Measurements from ENCODE around the gene THSD4.

The THSD4 gene

DNA sequence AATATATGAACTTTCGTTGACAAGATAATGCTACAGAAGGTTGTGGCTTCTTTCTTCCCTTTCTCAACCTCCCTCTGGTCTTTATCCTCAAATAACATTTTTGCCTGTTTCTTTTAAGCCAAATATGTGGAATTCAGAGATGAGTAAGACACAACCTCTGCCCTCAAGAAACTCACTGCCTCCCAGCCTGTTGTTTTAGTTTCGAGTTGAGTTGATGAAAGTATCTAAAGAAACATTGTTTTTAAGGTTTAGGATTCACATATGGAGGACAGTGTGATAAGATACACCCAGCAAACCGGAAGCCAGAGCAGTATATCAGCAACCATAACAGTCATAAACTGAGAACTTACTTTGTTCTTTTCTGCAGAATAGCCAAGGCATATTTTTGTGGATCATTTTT, 218.6 kb downstream of the THSD4 start:
- DNase-seq = no peak

DNA sequence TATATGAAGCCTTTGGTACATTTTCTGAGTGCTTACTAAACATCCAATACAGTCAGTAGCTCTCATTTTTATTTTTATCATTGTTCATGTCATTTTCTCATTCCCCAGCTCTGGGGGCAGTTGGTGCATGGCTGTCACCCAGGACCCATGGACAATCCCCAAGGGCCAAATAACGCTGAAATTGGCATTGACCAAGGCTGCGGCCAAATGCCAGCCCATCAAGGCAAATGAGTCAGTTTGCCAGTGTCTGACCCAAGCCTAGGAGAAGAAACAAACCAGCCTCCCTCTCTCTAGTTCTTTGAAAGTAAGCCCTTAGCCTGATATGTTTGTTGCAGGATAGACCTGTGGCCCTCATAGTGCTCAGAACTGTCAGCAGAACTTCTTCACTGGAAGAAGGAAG, 219.2 kb downstream of the THSD4 start:
- no peak for DNase-seq

DNA sequence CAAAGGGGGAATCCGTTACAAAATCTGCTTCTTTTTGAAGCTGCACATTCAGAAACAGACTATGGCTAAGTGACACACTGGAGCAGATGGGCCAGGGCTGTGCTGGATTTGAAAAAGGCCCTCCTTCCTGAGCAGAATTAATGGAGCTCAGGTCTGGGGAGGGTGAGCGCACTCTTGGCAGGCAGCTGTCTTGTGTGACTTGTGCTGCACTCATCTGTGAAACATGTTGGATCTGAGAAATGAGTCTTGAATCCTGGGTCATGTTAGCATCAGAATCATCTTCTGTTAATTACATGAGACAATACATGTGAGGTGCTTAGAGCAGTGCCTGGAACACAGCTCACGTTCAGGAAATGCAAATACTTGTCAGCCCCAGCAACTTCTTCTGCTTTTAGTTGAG, 219.6 kb downstream of the THSD4 start:
- DNase-seq = no peak

- no peak for DNase-seq
Measured at GRCh38 chr15:71335591-71335990, 220.3 kb downstream of the THSD4 start.

DNA sequence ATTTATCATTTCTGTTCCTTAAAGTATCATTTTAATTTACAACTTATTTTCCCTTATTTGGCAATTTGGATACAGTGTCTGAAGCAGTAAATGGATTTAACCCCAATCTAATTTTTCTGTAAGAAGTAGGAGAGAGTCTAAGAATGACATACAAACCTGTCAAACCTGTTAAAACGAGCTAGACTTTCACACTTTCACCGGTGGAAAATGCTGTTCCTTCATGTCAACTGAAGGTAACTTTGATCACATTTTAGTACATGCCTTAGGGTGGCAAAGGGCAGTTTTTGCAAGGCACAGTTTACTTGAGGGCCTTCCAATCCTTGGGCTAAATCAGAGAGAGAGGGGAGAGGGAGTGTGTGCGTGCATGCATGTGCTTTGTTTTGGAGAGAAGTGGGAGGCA, 221.4 kb downstream of the THSD4 start:
- DNase-seq = no peak

DNA sequence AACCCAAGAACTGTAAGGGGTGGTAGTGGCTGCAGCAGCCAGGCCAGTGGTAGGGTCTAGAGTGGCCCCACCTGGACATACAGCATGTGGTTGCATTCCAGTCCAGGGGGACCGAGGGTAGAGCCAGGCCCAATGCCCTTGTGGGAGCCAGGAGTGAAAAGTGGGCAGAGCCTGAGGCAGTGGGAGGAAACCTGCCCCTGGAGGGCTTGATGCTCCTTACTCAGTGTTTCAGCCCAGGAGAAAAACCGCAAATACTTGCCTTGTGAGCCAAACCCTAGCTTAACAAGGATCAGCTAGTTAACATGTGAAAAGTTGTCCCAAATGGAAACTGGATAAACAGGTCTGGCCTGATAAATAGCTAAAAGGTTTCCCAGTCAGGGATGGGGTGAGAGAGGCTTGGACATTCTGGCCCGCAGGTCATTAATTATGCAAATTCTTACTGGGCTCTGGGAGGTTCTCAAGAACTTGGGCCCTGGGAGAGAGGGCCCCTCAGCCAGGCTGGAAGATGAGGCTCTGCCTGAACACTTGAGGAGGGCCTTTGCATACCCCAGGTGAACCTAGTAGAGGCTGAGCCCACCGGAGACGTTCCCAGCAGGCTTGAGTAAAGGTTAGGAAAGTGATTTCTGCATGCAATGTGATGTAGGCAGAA, 222.1 kb downstream of the THSD4 start:
- DNase-seq = no peak

DNA sequence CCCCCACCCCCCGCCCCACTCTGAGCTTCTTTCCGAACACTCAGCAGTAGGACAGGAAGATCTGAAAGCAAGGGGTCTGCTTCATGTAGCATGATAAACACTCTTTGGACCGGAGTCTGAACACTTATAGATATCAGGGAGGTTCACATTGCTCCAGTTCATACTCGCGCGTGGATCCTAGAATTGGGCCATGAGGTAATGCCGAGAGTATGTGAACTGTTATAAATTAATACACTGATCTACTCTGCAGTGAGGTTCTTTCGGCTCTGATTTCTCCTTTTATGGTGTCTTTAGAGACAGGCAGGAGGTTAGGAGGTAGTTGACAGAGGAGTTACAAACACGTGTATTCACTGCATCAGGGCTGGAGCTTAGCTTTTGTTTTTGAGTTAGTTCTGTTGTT, 223.0 kb downstream of the THSD4 start:
- DNase-seq = no peak

DNA sequence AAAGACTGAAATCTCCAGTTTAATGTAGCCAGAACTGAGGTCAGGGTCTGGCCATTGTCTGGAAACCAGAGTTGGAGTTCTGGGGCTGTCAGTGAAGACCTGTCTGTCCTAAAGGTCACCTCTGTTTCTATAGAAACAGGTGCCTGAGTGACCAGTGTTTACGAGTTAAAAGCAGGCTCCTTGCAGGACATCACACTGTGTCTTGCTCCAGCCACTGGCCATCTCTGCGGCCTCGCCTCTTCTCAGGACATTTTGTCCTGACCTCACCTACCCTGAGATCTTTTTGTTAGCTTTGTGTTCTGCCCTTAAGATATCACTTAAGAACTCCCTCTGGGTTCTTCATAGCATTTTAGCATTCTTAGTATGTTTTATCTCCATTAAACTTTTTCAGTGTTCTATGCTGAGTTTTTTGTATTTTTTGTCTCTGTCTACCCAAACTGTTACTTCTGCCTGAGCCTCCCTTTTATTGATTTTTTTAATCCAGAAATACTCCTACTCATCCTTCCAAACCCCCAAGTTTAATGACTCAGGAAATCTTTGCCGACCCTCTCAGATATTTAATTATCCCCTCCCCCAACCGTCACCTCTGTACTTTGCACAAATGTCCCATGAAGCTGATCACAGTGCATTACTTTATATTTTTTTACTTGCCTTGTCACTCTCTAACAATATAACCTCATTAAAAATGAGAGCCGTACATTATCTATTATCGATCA, 223.7 kb downstream of the THSD4 start:
- DNase-seq = no peak

- DNase-seq = no peak
Measured at GRCh38 chr15:71341811-71342550, 226.7 kb downstream of the THSD4 start.

DNA sequence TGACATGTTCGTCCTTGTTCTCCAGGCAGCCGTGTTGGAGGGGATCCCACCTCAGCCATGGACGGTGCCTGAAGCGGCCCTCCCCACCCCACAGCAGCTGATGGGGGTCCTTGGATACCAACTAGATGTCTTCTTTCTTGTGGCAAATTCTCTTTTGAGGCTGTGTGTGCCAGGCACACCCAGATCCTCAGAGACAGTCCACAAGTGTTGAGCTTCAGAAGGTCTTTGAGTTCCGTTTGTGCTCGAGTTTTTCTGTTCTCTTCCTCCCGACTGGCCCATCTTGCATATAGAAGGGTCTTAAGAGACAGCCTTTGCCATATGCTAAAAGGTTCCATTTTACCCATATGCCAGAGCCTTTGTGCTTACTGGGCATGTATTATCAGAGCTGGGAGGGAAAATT, 227.4 kb downstream of the THSD4 start:
- DNase-seq = no peak

DNA sequence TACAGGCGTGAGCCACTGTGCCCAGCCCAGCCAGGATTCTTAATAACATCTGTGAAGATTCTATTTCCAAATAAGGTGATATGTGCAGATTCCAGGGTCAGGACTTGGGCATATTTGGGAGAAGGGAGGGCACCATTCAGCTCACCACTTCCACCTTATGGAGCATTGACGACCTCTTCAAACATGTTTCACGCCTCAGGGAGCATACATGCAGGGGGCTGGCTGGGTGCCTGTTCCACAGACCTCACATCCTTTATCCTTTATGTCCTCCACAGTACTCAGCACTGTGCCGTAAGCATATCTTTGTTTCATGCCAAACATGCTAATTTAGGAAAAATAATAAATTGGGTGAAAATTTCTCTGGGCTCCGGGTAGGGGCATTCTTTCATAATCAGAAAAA, 229.0 kb downstream of the THSD4 start:
- no peak for DNase-seq

DNA sequence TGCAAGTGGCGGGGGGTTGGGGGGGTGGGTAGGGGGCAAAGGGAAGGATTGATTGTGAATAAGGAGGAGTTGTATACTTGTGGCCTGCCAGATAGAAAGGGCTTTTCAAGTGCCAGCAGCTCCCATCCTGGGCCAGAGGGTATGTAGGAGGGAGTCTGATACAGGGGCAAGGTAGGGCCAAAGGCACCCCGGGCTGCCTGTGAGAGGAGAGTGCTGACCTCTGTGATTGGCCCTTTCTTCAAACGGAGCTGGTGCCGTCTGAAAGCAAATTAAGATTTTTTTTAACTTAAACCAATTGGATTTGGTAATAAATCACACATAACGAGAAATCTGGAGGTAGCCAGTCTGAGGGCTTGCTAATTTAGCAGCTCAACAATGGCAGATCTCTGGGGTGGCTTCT, 229.9 kb downstream of the THSD4 start:
- DNase-seq = no peak

DNA sequence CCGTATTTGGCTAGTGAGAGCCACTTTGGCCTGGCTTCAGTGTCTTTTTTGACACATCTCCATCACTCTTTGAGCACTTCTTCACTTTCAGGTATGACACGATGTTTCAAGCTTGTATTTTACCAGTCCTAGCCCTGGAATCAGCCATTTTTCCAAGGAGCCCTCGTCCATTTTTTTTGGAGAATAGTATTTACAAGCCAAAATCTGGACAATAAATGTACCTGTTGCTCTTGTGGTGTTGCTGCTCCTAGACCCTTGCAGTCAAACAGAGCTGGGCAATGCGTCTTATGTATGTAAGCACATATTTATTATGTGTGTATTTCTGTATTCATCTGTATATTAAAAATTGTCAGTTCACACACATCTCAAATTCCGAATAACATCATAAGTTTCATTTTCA, 231.2 kb downstream of the THSD4 start:
- DNase-seq = no peak

DNA sequence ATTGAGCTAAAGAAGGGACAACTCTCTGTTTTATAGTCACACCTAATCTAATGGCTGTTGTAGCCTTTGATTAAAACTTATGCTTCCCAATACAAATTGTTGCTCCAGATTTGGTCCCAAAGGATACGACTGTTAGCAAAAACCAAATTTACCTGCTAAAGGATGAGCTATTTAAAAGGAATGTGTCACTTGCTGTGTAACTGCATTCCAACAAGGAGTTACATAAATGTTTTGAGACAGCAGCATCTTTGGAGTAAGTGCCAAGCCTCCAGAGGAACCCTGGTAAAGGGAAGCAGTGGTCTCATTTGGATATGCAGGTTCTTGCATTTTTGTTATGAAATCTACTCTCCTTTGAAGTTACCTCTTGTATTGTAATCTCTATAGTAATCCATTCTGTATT, 233.3 kb downstream of the THSD4 start:
- no peak for DNase-seq

GRCh38 chr15:71349336-71349735, 234.1 kb downstream of the THSD4 start:
- DNase-seq = no peak

DNA sequence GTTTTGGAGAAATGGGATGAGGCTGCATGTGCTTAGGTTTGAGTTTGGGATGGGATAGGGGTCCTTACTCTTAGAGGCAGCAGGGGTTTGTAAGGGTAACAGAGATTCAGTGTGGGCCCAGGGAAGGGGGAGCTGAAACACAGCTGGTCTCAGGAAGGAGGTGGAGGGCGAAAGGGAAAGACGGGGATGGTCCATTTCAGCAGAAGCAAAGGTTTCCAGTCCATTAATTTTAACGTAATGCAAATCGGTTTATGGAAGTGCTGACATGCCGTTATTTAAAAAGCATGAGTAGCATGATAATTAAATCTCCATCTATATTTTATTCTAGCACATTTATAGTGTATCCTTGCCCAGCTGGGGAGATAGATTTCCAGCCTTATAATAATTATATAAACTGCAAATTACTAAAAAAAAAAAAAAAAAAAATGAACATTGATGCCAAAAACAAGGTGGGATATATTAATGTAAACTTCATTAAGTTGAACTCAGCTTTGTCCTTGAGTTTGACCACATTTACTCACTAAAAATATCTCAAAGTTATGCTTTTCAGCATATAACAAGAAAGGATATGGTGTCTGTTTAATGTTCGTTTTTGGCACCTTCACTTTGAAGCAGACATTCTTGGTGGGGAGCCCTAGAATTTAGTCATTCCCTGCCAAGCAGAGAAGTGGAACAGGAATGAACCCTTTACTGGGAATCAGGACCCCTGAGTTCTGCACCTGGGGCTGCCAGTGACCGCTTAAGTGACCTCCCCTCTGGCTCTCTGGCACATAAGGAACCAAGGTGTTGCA, 234.7 kb downstream of the THSD4 start:
- DNase-seq = peak in 1 of 2 experiments; percentile 48

DNA sequence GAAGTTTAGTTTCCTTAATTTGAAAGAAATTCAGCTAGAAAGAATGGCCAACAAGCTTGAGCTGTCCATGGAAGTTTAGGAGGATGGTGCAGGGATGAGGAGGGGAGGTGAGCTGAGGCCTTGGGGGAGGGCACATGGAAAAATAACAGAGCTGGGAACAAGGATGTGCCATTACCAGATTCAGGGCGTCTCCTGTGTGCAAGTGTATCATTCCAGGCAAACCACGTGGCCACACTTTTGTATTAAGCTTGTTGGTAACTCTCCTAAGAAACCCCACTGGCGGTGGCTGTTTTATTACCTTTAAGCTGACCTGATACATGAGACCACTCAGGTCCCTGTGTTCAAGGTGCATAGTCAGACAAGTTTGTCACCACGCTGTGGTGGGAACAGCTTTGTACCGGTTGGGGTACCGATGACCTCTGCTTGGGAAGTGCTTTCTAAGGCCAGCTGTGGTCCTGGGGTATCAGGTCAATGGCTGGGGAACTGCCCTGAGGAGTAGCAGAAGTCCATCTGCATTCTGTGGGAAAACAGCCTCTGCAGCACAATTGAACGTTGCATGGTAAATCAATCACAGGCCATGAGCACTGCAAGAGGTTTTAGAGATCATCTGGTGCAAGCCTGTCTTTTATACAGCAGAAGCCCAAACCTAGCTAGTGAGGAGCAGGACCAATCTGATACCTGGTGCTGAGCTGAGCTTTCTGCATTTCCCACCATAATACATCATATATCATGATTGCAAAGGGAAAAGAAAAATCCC, 235.5 kb downstream of the THSD4 start:
- DNase-seq = no peak

GRCh38 chr15:71352125-71352524, 236.9 kb downstream of the THSD4 start:
- no peak for DNase-seq

DNA sequence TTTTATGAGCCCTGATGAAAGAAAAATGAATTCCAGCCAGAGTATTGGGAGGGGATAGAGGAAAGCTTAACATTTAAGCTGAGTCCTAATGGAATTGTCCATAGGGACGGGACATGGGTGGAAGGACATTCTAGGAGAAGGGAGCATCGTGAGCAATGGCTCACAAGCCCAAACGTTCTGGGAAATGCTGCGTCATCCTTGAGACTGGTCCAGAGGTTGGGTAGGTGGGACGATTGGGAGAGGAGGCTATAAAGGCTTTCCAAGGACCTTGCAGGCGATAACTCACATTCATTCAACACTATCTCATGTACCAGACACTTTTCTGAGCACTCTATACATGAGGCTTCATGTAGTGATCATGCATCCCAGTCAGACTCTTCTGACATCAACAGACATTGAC, 237.5 kb downstream of the THSD4 start:
- DNase-seq = no peak

DNA sequence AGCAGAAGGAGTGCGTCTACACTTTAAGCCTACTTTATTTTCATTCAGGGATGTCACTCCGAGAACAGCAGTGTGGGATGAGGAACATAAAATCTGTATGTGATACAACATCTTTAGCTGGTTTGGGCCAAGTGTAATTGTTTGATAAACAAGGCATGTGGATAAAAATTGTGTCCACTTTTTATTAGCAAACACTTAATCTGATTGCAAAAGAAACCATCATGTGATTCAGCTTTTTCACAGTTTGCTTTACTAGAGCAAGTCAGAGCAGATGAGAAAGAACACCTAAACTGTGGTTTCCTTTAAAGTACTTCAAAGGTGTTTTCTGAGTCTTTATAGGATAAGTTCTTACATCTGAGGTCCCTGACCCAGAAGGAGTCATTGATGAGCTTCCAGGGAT, 237.9 kb downstream of the THSD4 start:
- no peak for DNase-seq

DNA sequence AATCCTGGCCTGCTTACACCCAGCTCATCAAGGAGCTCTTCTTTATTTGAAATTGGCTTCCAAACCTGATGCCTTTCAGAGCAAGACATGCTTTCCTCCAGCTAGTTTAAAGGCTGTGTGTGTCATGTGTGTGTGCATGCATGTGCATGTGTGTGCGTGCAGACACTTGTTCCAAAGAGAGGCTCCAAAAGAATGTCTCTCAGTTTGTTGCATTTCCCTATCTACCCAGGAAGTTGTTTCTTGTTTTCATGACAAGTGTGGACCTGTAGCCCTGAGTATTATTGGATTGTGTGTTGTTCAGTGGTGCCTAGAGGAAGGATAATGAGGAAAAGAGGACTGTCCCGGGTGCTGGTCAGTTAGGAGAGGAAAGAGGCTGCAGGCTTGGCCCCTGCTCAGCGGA, 240.0 kb downstream of the THSD4 start:
- no peak for DNase-seq

GRCh38 chr15:71357321-71357732, 242.1 kb downstream of the THSD4 start:
- no peak for DNase-seq

GRCh38 chr15:71357967-71358366, 242.7 kb downstream of the THSD4 start:
- DNase-seq = no peak

All from NCI-H2081 (cell line).